Cardiac fibroblast (primary cell): Measurements from ENCODE around the gene LYSET.
A peak's percentile ranks its signal among the peaks of the same experiment; 100 is the strongest.
"Not testable (repeated sequence)": the region's sequence is repeated elsewhere in the genome, so short reads cannot be mapped to it uniquely, and the experiment has no call there.

ENCODE experiments used
- DNase-seq, 2 donors: peaks; one replicate each; pipeline versions ENCODE4 v3.0.0 to v3.0.0-alpha.2; 2010; ENCODE audit warnings: low read depth in 2 of 2
- H3K4me3 ChIP-seq, 2 donors: replicated peaks in 1 of 2; 1 replicate in 1 of 2; 2 replicates in 1 of 2; pipeline ENCODE4 v1.5.1; 2011; ENCODE audit warnings: low read depth in 2 of 2, low read length in 2 of 2, mild to moderate bottlenecking in 2 of 2, moderate library complexity in 1 of 2
- TF ChIP-seq, protein P1 (sequence below): IDR thresholded peaks from one replicate; pipeline ENCODE4 v1.5.1; 2011; ENCODE audit warnings: low read depth, mild to moderate bottlenecking, low read length, inconsistent platforms

The LYSET gene

DNA sequence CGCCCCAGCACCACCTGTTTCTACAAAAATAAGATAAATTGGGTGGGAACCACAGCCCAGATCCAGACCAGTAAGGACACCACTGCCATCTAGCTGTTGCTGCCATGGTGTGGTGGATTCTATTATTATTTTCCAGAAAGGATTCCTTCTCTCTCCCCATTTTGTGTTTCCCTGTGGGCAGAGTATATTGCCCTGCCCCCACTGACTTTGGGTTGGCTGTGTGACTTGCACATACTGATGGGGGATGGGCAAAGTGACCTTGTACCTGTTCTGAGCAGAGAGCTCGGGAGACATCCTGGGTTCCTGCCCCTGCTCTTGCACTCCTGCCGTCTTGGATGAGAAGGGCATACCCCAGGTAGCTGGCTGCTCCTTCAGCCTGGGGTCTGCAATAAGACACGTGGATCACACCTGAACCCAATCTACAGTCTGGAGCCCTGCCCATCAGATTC lies 24.7 kb upstream of the LYSET start:
- peak; percentile 25 to 30 for DNase-seq
- no peak overlapping the region for H3K4me3 ChIP-seq
- TF ChIP-seq, protein P1, sequence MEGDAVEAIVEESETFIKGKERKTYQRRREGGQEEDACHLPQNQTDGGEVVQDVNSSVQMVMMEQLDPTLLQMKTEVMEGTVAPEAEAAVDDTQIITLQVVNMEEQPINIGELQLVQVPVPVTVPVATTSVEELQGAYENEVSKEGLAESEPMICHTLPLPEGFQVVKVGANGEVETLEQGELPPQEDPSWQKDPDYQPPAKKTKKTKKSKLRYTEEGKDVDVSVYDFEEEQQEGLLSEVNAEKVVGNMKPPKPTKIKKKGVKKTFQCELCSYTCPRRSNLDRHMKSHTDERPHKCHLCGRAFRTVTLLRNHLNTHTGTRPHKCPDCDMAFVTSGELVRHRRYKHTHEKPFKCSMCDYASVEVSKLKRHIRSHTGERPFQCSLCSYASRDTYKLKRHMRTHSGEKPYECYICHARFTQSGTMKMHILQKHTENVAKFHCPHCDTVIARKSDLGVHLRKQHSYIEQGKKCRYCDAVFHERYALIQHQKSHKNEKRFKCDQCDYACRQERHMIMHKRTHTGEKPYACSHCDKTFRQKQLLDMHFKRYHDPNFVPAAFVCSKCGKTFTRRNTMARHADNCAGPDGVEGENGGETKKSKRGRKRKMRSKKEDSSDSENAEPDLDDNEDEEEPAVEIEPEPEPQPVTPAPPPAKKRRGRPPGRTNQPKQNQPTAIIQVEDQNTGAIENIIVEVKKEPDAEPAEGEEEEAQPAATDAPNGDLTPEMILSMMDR, result peak; percentile 56

DNA sequence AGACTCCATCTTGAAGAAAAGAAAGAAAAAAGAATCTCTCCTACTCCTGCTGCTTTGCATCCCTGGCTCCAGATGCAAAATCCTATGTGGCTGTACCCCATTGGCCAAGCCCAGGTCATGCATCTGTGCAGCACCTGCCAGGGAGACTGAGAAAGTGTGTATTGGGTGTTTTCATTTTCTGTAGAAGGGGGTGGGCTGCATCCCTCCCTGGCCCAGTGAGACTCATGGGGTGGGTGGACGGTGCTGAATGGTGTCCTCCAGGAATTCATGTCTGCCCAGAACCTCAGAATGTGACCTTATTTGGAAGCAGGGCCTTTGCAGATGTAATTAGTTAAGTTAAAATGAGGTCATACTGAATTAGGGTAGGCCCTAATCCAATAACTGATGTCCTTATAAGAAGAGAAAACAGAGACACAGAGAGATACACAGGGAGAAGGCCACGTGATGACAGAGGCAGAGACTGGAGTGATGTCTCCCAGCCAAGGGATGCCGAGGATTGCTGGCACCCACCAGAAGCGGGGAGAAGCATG lies 23.6 kb upstream of the LYSET start:
- TF ChIP-seq, protein P1, result no peak
- no peak overlapping the region for H3K4me3 ChIP-seq
- no peak for DNase-seq

DNA sequence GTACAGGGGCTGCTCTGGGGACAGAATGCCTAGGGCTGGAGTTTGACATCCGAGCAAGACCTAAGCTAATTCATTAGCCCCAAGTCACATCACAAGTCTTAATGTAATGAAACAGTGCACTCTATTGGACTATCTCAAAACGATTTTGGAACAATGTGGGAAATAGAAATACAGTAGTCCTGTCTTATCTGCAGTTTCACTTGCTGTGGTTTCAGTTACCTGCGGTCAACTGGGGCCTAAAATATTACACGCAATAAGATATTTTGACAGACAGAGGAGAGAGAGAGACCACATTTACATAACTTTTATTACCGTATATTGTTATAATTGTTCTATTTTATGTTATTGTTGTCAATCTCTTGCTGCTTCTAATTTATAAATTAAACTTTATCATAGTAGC lies 21.6 kb upstream of the LYSET start:
- TF ChIP-seq, protein P1, result no peak
- no peak for DNase-seq
- no peak overlapping the region for H3K4me3 ChIP-seq

DNA sequence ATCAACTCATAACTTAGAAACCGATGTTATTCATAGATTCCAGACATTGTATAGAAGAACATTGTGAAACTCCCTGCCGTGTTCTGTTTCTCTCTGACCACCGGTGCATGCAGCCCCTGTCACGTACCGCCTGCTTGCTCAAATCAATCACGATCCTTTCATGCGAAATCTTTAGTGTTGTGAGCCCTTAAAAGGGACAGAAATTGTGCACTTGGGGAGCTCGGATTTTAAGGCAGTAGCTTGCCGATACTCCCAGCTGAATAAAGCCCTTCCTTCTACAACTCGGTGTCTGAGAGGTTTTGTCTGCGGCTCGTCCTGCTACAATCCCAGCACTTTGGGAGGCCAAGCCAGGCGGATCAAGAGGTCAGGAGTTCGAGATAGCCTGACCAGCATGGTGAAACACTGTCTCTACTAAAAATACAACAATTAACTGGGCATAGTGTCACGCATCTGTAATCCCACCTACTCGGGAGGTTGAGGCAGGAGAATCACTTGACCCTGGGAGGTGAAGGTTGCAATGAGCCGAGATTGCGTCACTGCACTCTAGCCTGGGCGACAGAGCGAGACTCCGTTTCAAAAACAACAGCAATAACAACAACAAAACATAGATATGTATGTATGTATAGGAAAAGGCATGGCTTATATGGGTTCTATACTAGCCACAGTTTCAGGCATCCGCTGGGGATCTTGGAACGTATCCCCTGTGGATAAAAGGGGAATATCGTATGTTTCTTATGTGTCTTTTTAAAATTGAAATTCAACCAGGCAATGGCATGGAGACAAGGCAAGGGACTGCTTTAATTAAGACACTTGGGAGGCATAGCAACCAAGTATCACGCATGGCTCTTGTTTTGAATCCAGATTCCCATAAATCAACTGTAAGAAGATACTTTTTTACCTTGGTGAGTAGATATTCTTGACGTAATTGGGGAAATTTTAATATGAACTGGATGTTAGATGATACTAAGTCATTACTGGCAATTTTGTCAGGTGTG lies 19.5 kb upstream of the LYSET start:
- not testable (repeated sequence) for H3K4me3 ChIP-seq

DNA sequence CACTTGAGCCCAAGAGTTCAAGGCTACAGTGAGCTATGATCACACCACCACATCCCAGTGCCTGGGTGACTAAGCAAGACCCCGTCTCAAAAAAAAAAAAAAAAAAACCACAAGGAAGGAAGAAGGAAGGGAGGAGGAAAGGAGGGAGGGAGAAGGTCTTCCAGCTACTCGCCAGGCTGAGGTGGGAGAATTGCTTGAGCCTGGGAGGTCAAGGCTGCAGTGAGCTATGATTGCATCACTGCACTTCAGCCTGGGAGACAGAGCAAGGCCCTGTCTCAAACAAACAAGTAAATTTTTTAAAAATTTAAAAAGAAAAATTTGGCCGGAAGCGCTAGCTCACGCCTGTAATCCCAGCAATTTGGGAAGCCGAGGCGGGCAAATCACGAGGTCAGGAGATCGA lies 16.5 kb upstream of the LYSET start:
- H3K4me3 ChIP-seq, DNase-seq: not testable (repeated sequence)

More for the DNA sequence above, 19.5 kb upstream of the LYSET start:
- DNase-seq, result not testable (repeated sequence)

DNA sequence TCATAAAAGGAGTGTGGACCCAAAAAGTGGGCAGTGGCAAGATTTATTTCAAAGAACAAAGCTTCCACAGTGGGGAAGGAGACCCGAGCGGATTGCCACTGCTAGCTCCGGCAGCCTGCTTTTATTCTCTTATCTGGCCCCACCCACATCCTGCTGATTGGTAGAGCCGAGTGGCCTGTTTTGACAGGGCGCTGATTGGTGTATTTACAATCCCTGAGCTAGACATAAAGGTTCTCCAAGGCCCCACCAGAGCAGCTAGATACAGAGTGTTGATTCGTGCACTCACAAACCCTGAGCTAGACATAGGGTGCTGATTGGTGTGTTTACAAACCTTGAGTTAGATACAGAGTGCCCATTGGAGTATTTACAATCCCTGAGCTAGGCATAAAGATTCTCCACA lies 15.5 kb upstream of the LYSET start:
- not testable (repeated sequence) for DNase-seq, H3K4me3 ChIP-seq

DNA sequence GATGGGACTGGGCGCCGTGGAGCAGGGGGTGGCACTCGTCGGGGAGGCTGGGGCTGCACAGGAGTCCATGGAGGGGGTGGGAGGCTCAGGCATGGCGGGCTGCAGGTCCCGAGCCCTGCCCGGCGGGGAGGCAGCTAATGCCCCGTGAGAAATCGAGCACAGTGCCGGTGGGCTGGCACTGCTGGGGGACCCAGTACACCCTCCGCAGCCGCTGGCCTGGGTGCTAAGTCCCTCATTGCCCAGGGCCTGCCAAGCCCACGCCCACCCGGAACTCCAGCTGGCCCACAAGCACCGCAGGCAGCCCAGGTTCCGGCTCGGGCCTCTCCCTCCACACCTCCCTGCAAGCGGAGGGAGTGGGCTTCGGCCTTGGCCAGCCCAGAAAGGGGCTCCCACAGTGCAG lies 15.0 kb upstream of the LYSET start:
- not testable (repeated sequence) for H3K4me3 ChIP-seq, DNase-seq

DNA sequence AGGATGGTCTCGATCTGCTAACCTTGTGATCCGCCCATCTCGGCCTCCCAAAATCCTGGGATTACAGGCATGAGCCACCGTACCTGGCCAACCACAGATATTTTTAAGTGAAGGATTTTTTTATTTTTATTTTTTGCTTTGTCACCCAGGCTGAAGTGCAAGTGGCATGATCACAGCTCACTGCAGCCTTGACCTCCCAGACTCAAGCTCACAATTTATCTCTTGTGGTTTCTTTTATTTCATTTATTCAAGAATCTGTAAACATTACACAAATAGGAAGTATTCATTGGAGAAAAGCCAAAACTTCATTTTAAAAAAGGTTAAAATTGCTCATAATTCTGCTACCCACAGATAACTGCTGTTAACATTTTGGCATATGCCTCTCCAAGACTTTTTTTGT lies 13.7 kb upstream of the LYSET start:
- TF ChIP-seq, protein P1, result no peak
- no peak for DNase-seq

DNA sequence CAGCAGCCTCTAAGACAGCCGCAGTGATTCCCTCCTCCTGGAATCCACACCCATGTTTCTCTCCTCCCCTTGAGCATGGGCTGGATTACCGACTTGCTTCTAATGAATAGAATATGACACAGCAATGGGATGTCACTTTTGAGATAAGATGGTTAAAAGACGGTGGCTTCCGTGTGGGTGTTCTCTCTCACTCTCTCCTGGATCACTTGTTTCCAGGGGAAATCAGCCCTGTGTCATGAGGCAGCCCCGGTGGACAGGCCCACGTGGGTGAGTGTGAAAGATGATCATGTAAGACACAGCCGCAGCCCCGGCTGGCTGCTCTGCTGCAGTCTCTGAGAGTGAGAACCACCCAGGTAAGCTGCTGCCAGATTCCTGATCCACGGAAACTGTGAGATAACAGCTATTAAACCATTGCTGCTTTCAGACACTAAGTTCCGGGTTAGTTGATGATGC lies 11.1 kb upstream of the LYSET start:
- TF ChIP-seq, protein P1, result no peak
- H3K4me3 ChIP-seq, result no peak overlapping the region
- DNase-seq, result peak; percentile 10 to 17

More for the DNA sequence above, 13.7 kb upstream of the LYSET start:
- H3K4me3 ChIP-seq, result no peak overlapping the region

DNA sequence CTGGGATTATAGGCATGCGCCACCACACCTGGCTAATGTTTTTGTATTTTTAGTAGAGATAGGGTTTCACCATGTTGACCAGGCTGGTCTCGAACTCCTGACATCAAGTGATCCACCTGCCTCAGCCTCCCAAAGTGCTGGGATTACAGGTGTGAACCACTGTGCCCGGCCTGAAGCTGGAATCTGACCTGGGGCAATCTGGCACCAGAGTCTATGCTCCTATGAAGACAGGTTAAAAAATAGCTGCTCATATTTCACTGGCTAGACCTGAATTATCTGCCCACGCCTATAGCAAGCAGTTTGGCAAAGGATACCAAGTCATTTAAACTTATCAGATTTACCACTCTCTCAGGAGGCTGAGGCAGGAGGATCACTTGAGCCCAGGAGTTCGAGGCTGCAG lies 10.4 kb upstream of the LYSET start:
- DNase-seq, H3K4me3 ChIP-seq: not testable (repeated sequence)
